Glutamatergic neuron (in vitro differentiated cells): ENCODE measurements around the gene ACAD11. TPM values are rescaled to one million over a fixed set of nuclear protein-coding genes. Genes with fewer than 3 reads are reported as not detected.
"Not testable (repeated sequence)": the region's sequence is repeated elsewhere in the genome, so short reads cannot be mapped to it uniquely, and the experiment has no call there.

ENCODE experiments used
- DNase-seq: peaks from one replicate; pipeline ENCODE4 v3.0.0; 2022
- H3K27ac Mint-ChIP-seq: one replicate; pipeline ENCODE4 v1.8.0; 2020; ENCODE audit warnings: mild to moderate bottlenecking, mixed read lengths, inconsistent platforms; ENCODE audit not compliant: unreplicated experiment
- H3K27me3 Mint-ChIP-seq: one replicate; pipeline ENCODE4 v1.8.0; 2020; ENCODE audit warnings: mild to moderate bottlenecking, moderate library complexity, mixed read lengths, inconsistent platforms; ENCODE audit not compliant: unreplicated experiment
- H3K36me3 Mint-ChIP-seq: one replicate; pipeline ENCODE4 v1.8.0; 2020; ENCODE audit warnings: mild to moderate bottlenecking, mixed read lengths, inconsistent platforms; ENCODE audit not compliant: unreplicated experiment
- H3K4me1 Mint-ChIP-seq: one replicate; pipeline ENCODE4 v1.8.0; 2020; ENCODE audit warnings: mild to moderate bottlenecking, low read depth, mixed read lengths, inconsistent platforms; ENCODE audit not compliant: unreplicated experiment
- H3K4me3 Mint-ChIP-seq: one replicate; pipeline ENCODE4 v1.8.0; 2020; ENCODE audit warnings: mild to moderate bottlenecking, mixed read lengths, inconsistent platforms; ENCODE audit not compliant: unreplicated experiment
- H3K9me3 Mint-ChIP-seq: one replicate; pipeline ENCODE4 v1.8.0; 2020; ENCODE audit warnings: mild to moderate bottlenecking, moderate library complexity, mixed read lengths, inconsistent platforms; ENCODE audit not compliant: unreplicated experiment
- CTCF ChIP-seq: fragments of 200-600 bp; sonication (generic); IDR thresholded peaks from one replicate; pipeline ENCODE4 v1.5.0; 2021; ENCODE audit not compliant: partially characterized antibody, unreplicated experiment
- total RNA-seq: library from RNA; stranded (reverse); fragmentation: NEBNext Ultra II Directional; extraction: Animal tissue kit (Norgen Biotek cat#: 25700); gene quantifications from one replicate; pipeline ENCODE4 v1.2.1, GENCODE V29; 2021; ENCODE audit not compliant: unreplicated experiment

Gene ACAD11
- total RNA-seq, 1 donor from 2014 or later, result 9.4 TPM

DNA sequence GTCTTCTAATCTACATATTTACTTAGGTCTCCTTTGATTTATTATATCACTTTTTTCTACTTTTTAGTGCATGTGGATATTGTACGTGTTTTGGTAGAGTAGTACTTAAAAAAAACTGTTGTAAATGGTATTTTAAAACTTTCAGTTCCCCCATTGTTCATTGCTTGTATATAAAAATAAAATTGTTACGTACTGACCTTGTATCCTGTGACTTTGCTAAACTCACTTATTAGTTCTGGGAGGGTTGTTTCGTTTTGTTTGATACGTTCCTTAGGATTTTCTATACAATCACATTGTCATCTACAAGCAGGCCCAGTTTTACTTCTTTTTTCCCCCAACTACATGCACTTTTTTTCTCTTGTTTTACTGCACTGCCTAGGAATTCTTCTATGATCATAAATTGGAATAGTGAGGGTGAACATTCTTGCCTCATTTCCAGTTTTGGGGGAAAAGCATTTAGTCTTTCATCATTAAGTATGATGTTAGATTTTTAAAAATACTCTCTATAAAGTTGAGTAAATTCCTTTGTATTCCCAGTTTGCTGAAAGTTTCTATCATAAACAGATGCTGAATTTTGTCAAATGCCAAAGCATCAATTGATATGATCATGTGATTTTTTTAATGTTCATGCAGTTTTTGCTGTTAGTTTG is 96.1 kb downstream of the ACAD11 start:
- Mint-ChIP-seq H3K4me3 (no peak overlapping the region), H3K36me3 (no peaks in the 10 kb centered on the region), H3K4me1 (no peaks in the 10 kb centered on the region), H3K27me3 (no peaks in the 10 kb centered on the region), H3K27ac (no peak overlapping the region), H3K9me3 (no peaks in the 10 kb centered on the region)
- TF ChIP-seq CTCF, result no peak
- DNase-seq, result no peak

GRCh38 chr3:132561003-132561402 is 98.6 kb downstream of the ACAD11 start:
- no peak for DNase-seq
- H3K36me3 Mint-ChIP-seq, result no peaks in the 10 kb centered on the region
- TF ChIP-seq CTCF, result no peak
- H3K4me3 Mint-ChIP-seq, result no peak overlapping the region
- H3K27me3 Mint-ChIP-seq, result peaks cover 2% of the 10 kb centered on the region
- H3K27ac Mint-ChIP-seq, result no peak overlapping the region
- peaks cover 4% of the 10 kb centered on the region for H3K4me1 Mint-ChIP-seq
- H3K9me3 Mint-ChIP-seq, result no peaks in the 10 kb centered on the region

DNA sequence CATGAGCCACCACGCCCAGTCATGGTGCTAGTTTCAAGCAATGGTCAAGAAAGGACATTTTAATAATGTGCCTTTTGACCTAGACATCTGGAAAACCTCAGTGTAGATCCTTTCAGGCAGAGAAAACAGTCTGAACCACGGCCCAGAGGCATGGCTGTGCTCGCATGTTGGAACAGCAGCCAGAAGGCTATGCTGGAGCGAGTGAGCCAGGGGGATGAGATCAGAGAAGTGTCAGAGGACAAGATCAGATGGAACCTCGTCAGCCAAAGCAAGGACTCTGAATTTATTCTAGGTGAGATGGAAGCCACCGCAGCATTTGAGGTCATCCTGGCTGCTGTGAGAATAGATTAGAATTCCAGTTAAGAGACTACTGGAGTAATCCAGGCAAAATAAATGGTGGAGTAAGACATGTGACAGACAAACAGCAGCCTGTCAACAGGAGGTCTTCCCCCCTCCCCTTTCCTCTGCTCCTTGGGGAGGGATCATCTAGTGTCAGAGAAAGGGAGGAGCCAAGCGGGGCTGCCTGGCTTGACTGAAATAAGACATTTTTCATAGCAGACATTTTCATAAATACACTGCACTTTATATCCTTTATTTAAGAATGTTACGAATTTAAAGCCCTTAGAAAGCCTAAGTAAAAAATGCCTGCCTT is 103.0 kb downstream of the ACAD11 start:
- H3K4me3 Mint-ChIP-seq, result no peak overlapping the region
- peaks cover 4% of the 10 kb centered on the region for H3K4me1 Mint-ChIP-seq
- TF ChIP-seq CTCF, result no peak
- H3K27me3 Mint-ChIP-seq, result peaks cover 4% of the 10 kb centered on the region
- no peak for DNase-seq
- no peaks in the 10 kb centered on the region for H3K36me3 Mint-ChIP-seq
- no peak overlapping the region for H3K27ac Mint-ChIP-seq
- no peaks in the 10 kb centered on the region for H3K9me3 Mint-ChIP-seq

- not testable (repeated sequence) for H3K27me3 Mint-ChIP-seq, H3K27ac Mint-ChIP-seq, DNase-seq, H3K4me1 Mint-ChIP-seq, H3K36me3 Mint-ChIP-seq, H3K9me3 Mint-ChIP-seq, H3K4me3 Mint-ChIP-seq
Observed at GRCh38 chr3:132556036-132556386, 103.6 kb downstream of the ACAD11 start.

DNA sequence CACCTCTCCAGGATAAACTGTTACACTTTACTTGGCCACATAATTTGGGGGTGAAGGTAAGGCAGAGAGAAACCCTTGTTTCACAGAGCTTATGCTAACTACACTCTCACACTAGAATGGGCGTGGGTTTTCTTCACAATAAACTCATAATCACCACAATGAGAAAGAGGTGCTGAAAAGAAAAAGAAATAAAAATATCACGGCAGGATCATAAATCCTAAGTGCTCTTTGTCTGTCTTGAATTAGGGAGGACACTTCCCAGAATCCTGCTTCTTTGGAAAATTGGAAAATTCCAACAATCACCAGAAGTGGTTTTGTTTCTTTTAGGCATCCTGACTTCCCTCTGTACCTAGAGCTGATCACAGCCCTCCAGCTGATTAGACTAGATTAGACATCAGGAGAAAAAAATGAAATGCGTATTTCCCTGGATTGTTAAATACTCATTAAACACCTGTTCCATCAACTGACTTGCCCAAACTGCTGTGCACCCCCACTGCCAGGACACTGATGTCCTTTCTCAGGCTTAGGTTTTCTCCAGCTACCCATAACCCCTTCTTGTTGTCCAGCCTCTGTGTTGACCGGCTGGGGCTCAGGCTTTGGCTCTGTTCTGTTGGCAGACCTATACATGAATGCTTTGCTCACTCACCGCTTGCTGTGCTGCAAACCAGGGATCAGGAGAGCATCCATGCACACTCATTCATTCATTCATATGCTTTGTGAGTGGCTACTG is 104.1 kb downstream of the ACAD11 start:
- Mint-ChIP-seq H3K4me1 (peaks cover 4% of the 10 kb centered on the region), H3K36me3 (no peaks in the 10 kb centered on the region), H3K27me3 (peaks cover 4% of the 10 kb centered on the region), H3K4me3 (no peak overlapping the region), H3K9me3 (no peaks in the 10 kb centered on the region), H3K27ac (no peak overlapping the region)
- DNase-seq, result no peak
- no peak for TF ChIP-seq CTCF
